HG03135 (cell line): ENCODE measurements around the gene HBG1.
A peak's percentile ranks its signal among the peaks of the same experiment; 100 is the strongest.
"Not testable (repeated sequence)": the region's sequence is repeated elsewhere in the genome, so short reads cannot be mapped to it uniquely, and the experiment has no call there.

Source experiments
- ATAC-seq: cut with Tn5 transposase; IDR thresholded peaks from one replicate; pipeline ENCODE4 v1.9.1; 2021; ENCODE audit warnings: mild to moderate bottlenecking, moderate library complexity; ENCODE audit not compliant: unreplicated experiment

Gene HBG1

DNA sequence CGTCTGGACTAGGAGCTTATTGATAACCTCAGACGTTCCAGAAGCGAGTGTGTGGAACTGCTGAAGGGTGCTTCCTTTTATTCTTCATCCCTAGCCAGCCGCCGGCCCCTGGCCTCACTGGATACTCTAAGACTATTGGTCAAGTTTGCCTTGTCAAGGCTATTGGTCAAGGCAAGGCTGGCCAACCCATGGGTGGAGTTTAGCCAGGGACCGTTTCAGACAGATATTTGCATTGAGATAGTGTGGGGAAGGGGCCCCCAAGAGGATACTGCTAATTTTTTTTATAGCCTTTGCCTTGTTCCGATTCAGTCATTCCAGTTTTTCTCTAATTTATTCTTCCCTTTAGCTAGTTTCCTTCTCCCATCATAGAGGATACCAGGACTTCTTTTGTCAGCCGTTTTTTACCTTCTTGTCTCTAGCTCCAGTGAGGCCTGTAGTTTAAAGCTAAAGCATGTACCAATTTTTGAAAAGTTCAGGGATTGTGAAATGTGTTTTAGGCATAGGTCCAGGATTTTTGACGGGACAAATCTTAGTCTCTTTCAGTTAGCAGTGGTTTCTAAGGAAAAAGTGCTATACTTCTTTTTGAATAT, at the start of gene HBG1:
Gene HBG1, minus strand, starts transcription at position 51 of the 590 bp plus-strand sequence. CDS start 53 bp downstream, outside the sequence.
- not testable (repeated sequence) for ATAC-seq

DNA sequence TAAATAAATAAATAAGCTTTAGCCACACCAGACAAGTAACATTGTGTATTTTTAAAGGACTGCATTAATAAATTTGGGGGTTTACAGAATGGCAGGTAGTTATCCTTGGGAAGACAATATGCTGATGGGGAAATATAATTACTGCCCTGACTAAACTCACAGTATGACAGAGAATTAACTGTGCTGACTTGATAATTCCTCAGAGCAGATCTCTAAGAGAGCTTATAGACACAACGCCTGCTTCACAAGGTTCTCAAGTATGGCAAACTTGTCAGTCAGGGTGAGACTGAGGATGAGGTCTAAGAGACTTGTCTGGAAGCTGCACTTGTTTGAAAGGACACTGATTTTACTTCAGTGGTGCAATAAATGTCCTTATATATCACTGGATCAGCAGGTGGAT, 48.8 kb upstream of the HBG1 start:
- ATAC-seq, result no peak

DNA sequence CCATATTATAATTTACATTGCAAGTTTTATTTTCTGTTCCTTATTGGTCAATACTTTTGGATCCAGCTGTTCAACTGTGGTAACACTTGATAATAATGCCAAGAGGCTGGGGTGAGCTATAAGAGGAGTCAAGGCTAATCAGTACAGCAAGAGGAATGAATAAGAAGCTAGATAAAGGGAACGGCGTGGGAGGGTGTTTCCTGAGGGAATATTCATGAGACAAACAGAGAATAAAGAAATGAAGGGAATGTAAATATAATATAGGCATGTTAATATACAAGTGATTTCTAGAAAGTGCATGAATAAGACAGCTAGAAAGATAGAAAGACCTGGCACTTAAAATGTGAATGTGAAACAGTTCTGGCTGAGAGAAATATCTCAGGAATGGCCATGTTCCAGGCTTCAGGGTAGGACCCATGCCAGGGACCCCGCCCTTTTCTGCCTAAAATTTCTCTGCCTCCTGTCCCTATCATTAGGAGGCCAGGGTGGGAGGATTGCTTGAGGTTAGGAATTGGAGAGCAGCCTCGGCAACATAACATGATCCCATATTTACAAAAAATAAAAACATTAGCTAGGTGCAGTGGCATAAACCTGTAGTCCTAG, 48.2 kb upstream of the HBG1 start:
- ATAC-seq, result no peak

DNA sequence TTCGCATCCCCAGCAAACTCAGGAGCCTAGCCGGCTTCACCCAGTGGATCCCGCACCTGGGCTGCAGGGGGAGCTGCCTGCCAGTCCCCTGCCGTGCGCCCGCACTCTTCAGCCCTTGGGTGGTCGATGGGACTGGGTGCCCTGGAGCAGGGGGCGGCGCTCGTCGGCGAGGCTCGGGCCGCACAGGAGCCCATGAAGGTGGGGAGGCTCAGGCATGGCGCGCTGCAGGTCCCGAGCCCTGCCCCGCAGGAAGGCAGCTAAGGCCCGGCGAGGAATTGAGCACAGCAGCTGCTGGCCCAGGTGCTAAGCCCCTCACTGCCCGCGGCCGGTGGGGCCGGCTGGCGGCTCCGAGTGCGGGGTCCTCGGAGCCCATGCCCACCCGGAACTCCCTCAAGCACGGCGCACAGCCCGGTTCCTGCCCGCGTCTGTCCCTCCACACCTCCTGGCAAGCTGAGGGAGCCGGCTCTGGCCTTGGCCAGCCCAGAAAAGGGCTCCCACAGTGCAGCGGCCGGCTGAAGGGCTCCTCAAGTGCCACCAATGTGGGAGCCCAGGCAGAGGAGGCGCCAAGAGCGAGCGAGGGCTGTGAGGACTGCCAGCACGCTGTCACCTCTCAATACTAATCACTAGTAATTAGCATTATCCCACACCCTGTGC, 44.8 kb upstream of the HBG1 start:
- not testable (repeated sequence) for ATAC-seq

DNA sequence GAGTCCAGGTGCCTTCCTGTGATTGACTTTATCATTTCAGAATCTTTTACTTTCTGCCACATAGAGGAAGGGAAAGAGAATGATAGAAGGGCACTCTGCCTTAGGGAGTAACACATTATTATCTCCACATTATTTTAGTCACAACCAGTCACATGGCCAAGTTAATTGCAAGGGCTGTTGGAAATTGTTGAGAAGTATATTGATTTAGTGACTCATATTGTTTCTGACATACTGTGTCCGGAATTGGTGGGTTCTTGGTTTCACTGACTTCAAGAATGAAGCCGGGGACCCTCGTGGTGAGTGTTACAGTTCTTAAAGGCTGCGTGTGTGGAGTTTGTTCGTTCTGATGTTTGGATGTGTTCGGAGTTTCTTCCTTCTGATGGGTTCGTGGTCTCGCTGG, 43.4 kb upstream of the HBG1 start:
- ATAC-seq, result no peak

DNA sequence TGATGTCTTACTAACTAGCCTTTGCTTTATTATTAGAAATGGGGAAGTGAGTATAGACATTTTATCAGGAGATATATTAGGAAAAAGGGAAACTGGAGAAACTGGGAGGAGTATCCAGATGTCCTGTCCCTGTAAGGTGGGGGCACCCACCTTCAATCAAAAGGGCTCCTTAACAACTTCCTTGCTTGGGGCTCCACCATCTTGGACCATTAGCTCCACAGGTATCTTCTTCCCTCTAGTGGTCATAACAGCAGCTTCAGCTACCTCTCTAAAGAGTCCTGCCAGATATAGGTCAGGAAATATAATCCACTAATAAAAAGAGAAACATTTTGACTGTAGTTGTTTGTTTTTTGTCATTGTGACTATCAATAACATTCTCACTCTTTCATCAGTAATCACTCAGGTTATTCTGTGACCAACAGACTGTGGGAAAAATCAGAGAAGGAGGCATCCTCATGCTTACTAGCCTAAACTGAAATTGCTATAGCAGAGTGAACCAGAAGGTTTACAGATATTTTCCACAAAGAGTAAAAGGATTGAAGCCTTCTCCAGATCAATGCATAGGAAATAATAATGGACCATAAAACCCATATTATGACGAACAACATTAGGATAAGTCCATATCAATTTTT, 41.7 kb upstream of the HBG1 start:
- ATAC-seq, result peak; percentile 87

DNA sequence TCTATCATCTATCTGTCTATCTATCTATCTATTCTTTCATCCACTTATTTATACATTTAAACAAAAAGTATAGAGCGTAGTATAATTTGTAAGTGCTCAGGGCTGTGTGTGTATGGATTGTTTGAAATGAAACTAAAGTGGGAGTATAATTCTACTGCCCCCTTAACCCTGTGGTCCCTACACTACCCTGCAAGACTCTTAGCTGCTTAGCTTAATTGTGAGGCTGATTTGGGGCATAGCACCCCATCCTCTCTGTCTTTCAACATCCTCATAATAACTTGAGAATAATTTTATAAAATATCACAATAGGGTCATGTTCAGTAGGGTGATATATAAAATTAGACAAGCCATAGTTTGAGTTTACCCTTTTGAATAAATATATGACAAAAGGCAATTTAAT, 40.4 kb upstream of the HBG1 start:
- no peak for ATAC-seq

DNA sequence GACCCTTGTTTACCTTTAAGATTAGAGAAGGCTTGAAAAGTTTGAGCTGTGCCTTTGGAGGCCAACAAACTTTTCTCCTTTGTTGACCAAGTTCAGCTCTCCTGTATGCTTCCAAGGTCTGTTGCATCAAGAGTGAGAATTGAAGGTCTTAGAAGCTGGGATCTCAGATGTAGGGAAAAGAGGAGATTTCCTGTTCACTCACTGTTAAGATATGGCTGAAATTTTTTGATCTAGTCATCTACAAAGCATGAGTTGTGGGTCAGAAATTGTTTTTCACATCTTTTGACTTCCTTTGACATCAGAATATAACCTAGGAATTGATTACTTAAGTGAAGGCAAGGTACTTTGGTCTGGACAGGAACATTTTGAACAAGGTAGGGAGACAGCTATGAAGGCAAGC, 40.0 kb upstream of the HBG1 start:
- no peak for ATAC-seq

DNA sequence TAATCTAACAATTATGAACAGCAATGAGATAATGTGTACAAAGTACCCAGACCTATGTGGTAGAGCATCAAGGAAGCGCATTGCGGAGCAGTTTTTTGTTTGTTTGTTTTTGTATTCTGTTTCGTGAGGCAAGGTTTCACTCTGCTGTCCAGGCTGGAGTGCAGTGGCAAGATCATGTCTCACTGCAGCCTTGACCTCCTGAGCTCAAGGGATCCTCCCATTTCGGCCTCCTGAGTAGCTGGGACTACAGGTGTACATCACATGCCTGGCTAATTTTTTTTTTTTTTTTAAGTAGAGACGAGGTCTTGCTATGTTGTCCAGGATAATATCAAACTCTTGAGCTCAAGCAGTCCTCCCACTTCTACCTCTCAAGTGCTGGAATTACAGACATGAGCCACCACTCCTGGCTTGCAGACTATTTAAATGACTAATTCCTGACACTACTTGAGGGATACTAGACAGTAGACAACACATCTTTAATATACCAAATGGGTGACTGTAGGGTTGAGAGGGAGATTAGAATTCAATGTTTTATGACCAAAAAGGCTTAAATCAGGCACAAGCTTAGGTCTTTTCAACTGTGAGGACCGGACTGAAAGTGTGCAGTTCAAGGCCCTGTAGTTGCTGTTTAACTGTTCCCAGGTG, 39.4 kb upstream of the HBG1 start:
- no peak for ATAC-seq

DNA sequence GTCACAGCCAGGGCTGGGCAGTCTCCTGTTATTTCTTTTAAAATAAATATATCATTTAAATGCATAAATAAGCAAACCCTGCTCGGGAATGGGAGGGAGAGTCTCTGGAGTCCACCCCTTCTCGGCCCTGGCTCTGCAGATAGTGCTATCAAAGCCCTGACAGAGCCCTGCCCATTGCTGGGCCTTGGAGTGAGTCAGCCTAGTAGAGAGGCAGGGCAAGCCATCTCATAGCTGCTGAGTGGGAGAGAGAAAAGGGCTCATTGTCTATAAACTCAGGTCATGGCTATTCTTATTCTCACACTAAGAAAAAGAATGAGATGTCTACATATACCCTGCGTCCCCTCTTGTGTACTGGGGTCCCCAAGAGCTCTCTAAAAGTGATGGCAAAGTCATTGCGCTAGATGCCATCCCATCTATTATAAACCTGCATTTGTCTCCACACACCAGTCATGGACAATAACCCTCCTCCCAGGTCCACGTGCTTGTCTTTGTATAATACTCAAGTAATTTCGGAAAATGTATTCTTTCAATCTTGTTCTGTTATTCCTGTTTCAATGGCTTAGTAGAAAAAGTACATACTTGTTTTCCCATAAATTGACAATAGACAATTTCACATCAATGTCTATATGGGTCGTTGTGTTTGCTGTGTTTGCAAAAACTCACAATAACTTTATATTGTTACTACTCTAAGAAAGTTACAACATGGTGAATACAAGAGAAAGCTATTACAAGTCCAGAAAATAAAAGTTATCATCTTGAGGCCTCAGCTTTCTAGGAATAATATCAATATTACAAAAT, 38.6 kb upstream of the HBG1 start:
- no peak for ATAC-seq

DNA sequence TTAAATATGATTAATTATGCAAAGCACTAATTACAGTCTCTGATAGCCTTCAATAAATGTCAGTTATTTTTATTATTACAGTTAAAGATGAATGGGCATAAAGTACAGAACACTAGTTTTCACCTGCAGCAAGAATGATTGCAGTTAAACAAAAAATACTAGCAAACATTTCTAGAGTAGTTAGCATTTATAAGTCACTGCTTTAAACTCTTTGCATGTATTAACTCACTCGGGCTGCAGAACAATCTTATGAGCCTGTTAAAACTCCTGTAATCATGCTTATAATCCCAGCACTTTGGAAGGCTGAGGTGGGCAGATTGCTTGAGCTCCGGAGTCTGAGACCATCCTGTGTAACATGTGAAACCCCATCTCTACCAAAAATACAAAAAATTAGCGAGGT, 37.2 kb upstream of the HBG1 start:
- ATAC-seq, result no peak

DNA sequence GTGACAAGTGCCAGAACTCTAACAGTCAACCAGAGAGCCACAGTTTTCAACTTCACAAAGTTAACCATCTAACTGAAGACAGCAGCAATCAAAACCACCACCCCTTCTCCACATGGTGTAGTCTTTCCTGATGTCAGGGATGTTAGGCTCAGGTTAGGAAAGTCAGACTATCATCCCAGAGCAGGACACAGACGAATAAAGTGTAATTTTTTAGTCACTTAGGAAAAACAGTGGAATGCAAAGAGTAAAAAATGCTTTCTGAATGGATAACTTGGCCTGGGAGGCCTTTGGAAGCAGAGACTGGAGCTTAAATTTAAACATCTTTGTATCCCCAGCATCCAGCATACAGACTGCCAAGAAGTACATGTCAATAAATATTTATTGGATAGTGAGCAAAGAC, 36.7 kb upstream of the HBG1 start:
- ATAC-seq, result no peak

DNA sequence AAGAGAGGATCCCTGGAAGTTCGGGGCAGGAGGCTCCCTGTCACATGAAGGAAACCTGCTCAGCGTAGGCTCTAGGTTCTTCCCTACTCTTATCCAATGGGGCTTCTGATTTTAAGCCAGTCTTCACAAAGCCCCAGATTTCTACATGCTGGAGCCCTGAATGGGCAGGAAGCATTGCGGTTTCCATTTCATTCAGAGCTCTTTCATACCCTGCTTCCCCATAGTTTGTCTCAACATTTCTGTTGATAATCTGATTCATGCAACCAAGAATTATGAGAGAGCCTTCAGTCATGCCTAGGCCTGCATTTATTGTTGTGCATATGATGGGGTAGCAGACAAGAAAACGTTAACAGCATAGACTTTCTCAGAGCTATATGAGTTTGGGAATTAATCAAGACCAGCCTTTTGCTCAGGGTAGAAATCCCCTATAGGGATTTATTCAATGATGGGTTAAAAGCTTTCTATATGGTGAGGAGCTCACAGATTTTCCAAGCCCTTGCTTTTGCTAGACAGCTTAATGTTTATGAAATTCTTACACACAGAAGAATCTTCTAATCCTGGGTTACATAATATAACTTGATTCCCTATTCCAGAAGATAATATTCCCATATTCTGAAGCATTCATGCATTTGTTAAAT, 36.2 kb upstream of the HBG1 start:
- no peak for ATAC-seq

DNA sequence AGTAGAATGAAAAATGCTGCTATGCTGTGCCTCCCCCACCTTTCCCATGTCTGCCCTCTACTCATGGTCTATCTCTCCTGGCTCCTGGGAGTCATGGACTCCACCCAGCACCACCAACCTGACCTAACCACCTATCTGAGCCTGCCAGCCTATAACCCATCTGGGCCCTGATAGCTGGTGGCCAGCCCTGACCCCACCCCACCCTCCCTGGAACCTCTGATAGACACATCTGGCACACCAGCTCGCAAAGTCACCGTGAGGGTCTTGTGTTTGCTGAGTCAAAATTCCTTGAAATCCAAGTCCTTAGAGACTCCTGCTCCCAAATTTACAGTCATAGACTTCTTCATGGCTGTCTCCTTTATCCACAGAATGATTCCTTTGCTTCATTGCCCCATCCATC, 35.0 kb upstream of the HBG1 start:
- no peak for ATAC-seq

DNA sequence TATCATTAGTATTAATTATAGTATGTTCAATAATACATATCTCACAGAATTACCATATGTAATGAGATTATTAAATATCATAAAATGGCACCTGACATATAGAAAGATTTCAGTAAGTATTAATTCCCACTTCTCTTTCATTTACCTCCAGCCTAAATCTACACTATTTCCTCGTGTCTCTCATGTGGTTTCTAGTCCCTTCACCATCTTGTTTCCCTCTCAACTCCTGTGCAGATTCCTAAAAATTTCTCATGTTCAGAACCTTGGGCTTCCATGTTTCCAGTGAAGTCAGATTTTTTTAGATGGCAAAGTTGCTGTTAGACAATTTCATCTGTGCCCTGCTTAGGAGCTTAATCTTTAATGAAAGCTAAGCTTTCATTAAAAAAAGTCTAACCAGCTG, 34.2 kb upstream of the HBG1 start:
- no peak for ATAC-seq

DNA sequence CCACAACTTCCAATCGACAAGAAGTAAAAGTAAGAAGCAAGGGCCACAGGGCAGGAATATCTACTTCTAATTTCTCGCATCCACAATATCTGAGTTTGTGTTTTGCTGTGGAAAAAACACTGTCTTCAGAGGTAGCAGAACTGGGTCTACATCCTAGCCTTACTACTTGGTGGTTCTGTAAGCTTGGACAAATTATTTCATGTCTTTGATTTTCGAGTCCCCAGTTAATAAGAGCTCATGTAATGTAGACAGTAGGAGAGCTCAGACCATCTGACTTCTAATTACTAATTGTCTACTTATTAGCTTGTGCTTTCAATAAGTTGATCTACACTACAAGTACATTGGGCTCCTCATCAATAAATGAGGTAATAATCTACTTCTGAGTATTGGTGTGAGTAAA, 33.4 kb upstream of the HBG1 start:
- no peak for ATAC-seq

DNA sequence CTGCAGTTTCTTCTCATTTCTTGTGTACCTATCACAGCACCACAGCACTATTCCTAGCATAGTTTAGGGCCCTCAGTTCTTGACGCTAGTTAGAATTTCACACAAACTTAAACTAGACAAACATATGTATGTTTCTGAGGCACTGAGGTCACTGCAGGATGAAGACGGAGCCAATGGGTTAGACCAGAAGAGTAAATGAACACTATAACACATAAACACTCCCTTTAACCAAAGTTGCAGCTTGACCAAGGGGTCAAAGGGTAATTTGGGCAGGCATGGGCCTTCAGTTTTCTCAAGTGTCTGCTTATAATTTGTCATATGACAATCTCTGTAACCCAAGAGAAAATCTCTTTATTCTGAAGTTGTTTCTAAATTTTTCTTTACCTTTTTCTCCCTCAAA, 33.0 kb upstream of the HBG1 start:
- no peak for ATAC-seq

DNA sequence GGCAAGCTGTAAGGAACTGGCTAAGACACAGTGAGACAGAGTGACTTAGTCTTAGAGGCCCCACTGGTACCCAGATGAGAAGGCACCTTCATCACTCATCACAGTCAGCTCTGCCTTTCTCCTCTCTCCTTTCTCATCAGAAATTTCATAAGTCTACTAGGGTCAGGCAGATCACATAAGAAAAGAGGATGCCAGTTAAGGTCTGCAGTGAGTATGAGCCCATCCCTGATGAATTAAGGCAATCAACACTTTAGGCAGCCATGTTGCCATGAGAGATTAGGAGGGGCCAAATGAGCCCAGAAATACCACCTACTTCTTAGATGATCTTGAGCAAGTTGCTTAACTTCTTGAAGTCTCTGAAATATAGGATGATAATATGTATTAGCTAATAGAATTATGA, 31.9 kb upstream of the HBG1 start:
- ATAC-seq, result no peak

DNA sequence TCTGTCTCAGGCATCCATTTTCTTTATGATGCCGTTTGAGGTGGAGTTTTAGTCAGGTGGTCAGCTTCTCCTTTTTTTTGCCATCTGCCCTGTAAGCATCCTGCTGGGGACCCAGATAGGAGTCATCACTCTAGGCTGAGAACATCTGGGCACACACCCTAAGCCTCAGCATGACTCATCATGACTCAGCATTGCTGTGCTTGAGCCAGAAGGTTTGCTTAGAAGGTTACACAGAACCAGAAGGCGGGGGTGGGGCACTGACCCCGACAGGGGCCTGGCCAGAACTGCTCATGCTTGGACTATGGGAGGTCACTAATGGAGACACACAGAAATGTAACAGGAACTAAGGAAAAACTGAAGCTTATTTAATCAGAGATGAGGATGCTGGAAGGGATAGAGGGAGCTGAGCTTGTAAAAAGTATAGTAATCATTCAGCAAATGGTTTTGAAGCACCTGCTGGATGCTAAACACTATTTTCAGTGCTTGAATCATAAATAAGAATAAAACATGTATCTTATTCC, 31.0 kb upstream of the HBG1 start:
- ATAC-seq, result peak; percentile 97

DNA sequence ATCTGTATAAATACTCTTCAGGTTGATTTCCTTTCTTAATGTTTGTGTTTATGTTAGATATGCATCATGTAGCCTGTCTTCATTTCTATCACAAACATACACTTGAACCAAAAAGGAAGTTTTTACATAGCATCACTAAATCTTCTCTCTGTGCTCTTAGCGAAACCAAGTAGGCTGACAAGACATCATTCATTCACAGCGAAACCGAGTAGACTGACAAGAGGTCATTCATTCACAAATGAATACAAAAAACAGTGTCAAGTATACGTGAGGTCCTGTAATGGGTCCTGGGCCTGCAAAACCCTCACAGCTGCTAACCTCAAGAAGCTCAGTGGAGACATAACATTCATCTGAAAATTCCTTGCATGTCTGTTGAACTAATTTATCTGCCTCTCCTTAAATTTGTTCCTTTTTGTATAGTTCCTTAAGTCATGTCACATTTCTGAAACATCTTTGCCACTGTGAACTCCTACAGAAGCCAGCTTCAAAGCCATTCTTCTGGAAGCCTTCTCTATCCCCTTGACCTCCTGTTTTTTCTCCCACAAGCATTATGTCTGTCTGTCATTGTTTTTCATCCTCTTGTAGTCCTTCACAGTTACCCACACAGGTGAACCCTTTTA, 29.9 kb upstream of the HBG1 start:
- ATAC-seq, result no peak
